H1 (cell line): Measurements from ENCODE around the gene OTUD3. TPM values are rescaled to one million over a fixed set of nuclear protein-coding genes. Genes with fewer than 3 reads are reported as not detected.
A peak's percentile ranks its signal among the peaks of the same experiment; 100 is the strongest.

Source experiments
- CTCF ChIA-PET: fragments of 300-600 bp; sonication (Branson Sonifier 250); formaldehyde crosslinking; loops from one replicate; lab custom pipeline; 2021; ENCODE audit not compliant: partially characterized antibody; lab: Charles Lee
- POLR2A ChIA-PET: fragments of 300-600 bp; sonication (Branson Sonifier 250); formaldehyde crosslinking; loops from one replicate; lab custom pipeline; 2021; ENCODE audit warnings: inconsistent platforms; ENCODE audit not compliant: partially characterized antibody; lab: Charles Lee
- DNase-seq, 2 experiments: peaks; one replicate each; pipeline versions ENCODE4 v3.0.0 to v3.0.0-alpha.2; 2010 to 2022; ENCODE audit warnings: low spot score in 2 of 2, low read depth in 1 of 2, mixed read lengths in 1 of 2
- FAIRE-seq: peaks from 2 replicates; lab custom pipeline; 2011; peaks lifted over from hg19 to GRCh38; lab: Jason Lieb, UNC
- H2AFZ ChIP-seq: 2 replicates; pipeline ENCODE4 v1.8.1; 2012; ENCODE audit warnings: low read length, inconsistent platforms
- H2AK5ac ChIP-seq: 2 replicates; pipeline ENCODE4 v1.6.1; 2013; ENCODE audit warnings: low read depth, low read length
- H2BK120ac ChIP-seq: replicated peaks from 2 replicates; pipeline ENCODE3; 2013; ENCODE audit warnings: low read depth, low read length, inconsistent platforms
- H2BK12ac ChIP-seq: 2 replicates; pipeline ENCODE4 v1.6.1; 2013; ENCODE audit warnings: low read depth, low read length
- H2BK15ac ChIP-seq: 2 replicates; pipeline ENCODE4 v1.6.1; 2013; ENCODE audit warnings: low read length
- H2BK20ac ChIP-seq: 2 replicates; pipeline ENCODE4 v1.6.1; 2013; ENCODE audit warnings: low read length
- H2BK5ac ChIP-seq: 2 replicates; pipeline ENCODE4 v1.6.1; 2013; ENCODE audit warnings: low read depth, low read length
- H3K14ac ChIP-seq: 2 replicates; pipeline ENCODE4 v1.6.1; 2013; ENCODE audit warnings: inconsistent platforms; ENCODE audit not compliant: insufficient read length
- H3K18ac ChIP-seq: 2 replicates; pipeline ENCODE4 v1.6.1; 2013; ENCODE audit warnings: low read length; ENCODE audit errors: extremely low read depth
- H3K23ac ChIP-seq: 2 replicates; pipeline ENCODE4 v1.6.1; 2013; ENCODE audit warnings: inconsistent platforms; ENCODE audit not compliant: insufficient read length
- H3K23me2 ChIP-seq: 2 replicates; pipeline ENCODE4 v1.6.1; 2013; ENCODE audit warnings: low read depth, low read length
- H3K27ac ChIP-seq: 2 replicates; pipeline ENCODE4 v1.6.1; 2011; ENCODE audit warnings: low read depth, low read length, inconsistent platforms
- H3K27me3 ChIP-seq, 4 experiments: replicated peaks in 1 of 4; 1 replicate in 1 of 4; 2 replicates in 3 of 4; pipeline versions ENCODE4 v1.6.1 to v1.8.1; 2011 to 2013; ENCODE audit warnings: low read length in 3 of 4, mild to moderate bottlenecking in 3 of 4, inconsistent platforms in 2 of 4, mixed read lengths in 2 of 4, moderate library complexity in 1 of 4; ENCODE audit not compliant: control insufficient read depth in 3 of 4, insufficient read depth in 3 of 4; ENCODE audit errors: extremely low read depth in 1 of 4
- H3K36me3 ChIP-seq, 4 experiments: 2 replicates each; pipeline versions ENCODE4 v1.6.1 to v1.8.1; 2011 to 2013; ENCODE audit warnings: mild to moderate bottlenecking in 4 of 4, low read length in 3 of 4, moderate library complexity in 2 of 4, control low read depth in 1 of 4, inconsistent platforms in 1 of 4; ENCODE audit not compliant: insufficient read depth in 4 of 4, control insufficient read depth in 2 of 4
- H3K4ac ChIP-seq: replicated peaks from 2 replicates; pipeline ENCODE3; 2013; ENCODE audit warnings: low read length, low read depth, mixed read lengths, inconsistent platforms; ENCODE audit not compliant: insufficient read length
- H3K4me1 ChIP-seq, 4 experiments: replicated peaks in 1 of 4; 1 replicate in 1 of 4; 2 replicates in 3 of 4; pipeline versions ENCODE4 v1.6.1 to v1.8.1; 2011 to 2013; ENCODE audit warnings: low read length in 3 of 4, inconsistent platforms in 2 of 4, mixed read lengths in 1 of 4; ENCODE audit not compliant: insufficient read depth in 4 of 4, control insufficient read depth in 3 of 4
- H3K4me2 ChIP-seq, 2 experiments: 2 replicates each; pipeline versions ENCODE4 v1.6.1 to v1.8.1; 2011 to 2013; ENCODE audit warnings: low read depth in 2 of 2, low read length in 2 of 2, control low read depth in 1 of 2, inconsistent platforms in 1 of 2, mild to moderate bottlenecking in 1 of 2; ENCODE audit not compliant: insufficient read depth in 1 of 2
- H3K4me3 ChIP-seq, 4 experiments: fragments of 200-600, 300-600 bp in 1 of 4; sonication (generic), shearing (Covaris generic), sonication (Bioruptor Twin) in 1 of 4; 2 replicates each; pipeline versions ENCODE4 v1.5.1 to v1.8.1; 2011 to 2016; ENCODE audit warnings: low read length in 4 of 4, low read depth in 3 of 4, control low read depth in 2 of 4, inconsistent platforms in 2 of 4, mild to moderate bottlenecking in 2 of 4, mixed read lengths in 1 of 4, moderate library complexity in 1 of 4; ENCODE audit not compliant: insufficient read depth in 2 of 4; ENCODE audit errors: extremely low read depth in 1 of 4
- H3K56ac ChIP-seq: replicated peaks from 2 replicates; pipeline ENCODE3; 2013; ENCODE audit warnings: low read depth, mild to moderate bottlenecking, mixed read lengths, low read length, inconsistent platforms; ENCODE audit not compliant: insufficient read length
- H3K79me1 ChIP-seq: 2 replicates; pipeline ENCODE4 v1.6.1; 2013; ENCODE audit warnings: low read depth, low read length, control low read depth
- H3K79me2 ChIP-seq, 2 experiments: 2 replicates each; pipeline versions ENCODE4 v1.6.1 to v1.8.1; 2012 to 2013; ENCODE audit warnings: low read length in 2 of 2, mild to moderate bottlenecking in 2 of 2, inconsistent platforms in 1 of 2; ENCODE audit not compliant: insufficient read depth in 2 of 2, control insufficient read depth in 1 of 2
- H3K9ac ChIP-seq, 4 experiments: replicated peaks in 1 of 4; 1 replicate in 1 of 4; 2 replicates in 3 of 4; pipeline versions ENCODE4 v1.6.1 to v1.8.1; 2011 to 2013; ENCODE audit warnings: low read depth in 3 of 4, low read length in 3 of 4, control low read depth in 2 of 4, mild to moderate bottlenecking in 2 of 4, moderate library complexity in 2 of 4, inconsistent platforms in 1 of 4; ENCODE audit errors: extremely low read depth in 1 of 4
- H3K9me3 ChIP-seq, 2 experiments: 2 replicates each; pipeline versions ENCODE4 v1.6.1 to v1.8.1; 2012 to 2013; ENCODE audit warnings: mild to moderate bottlenecking in 2 of 2, moderate library complexity in 2 of 2, control low read depth in 1 of 2, inconsistent platforms in 1 of 2, low read depth in 1 of 2, low read length in 1 of 2, mixed read lengths in 1 of 2; ENCODE audit not compliant: insufficient read depth in 2 of 2
- H4K20me1 ChIP-seq, 2 experiments: replicated peaks in 1 of 2; 2 replicates each; pipeline versions ENCODE3 to v1.8.1; 2011 to 2013; ENCODE audit warnings: inconsistent platforms in 2 of 2, low read length in 2 of 2, mild to moderate bottlenecking in 1 of 2; ENCODE audit not compliant: insufficient read depth in 2 of 2, control insufficient read depth in 1 of 2
- H4K5ac ChIP-seq: 2 replicates; pipeline ENCODE4 v1.6.1; 2013; ENCODE audit warnings: low read length, low read depth, mixed read lengths, inconsistent platforms; ENCODE audit not compliant: insufficient read length
- H4K8ac ChIP-seq: 2 replicates; pipeline ENCODE4 v1.8.0; 2013; ENCODE audit warnings: mild to moderate bottlenecking, moderate library complexity, low read length, inconsistent platforms; ENCODE audit not compliant: insufficient read depth; ENCODE audit errors: extremely low read depth
- H4K91ac ChIP-seq: replicated peaks from 2 replicates; pipeline ENCODE3; 2013; ENCODE audit warnings: low read length, mixed read lengths, inconsistent platforms; ENCODE audit not compliant: insufficient read length
- CREB1 ChIP-seq: IDR thresholded peaks from 2 replicates; pipeline ENCODE4 v1.6.1; 2012; ENCODE audit warnings: inconsistent platforms
- E2F6 ChIP-seq: IDR thresholded peaks from 2 replicates; pipeline ENCODE4 v1.6.1; 2012; ENCODE audit warnings: inconsistent platforms
- RFX5 ChIP-seq: IDR thresholded peaks from 2 replicates; pipeline ENCODE4 v1.6.1; 2011; ENCODE audit warnings: low read depth, low read length, improper control_type of control experiment, borderline replicate concordance
- SUZ12 ChIP-seq: fragments of 200-600 bp; sonication (generic); IDR thresholded peaks from 2 replicates; pipeline ENCODE4 v1.6.1; 2012; ENCODE audit warnings: mild to moderate bottlenecking, inconsistent platforms, low read length, moderate library complexity, mixed read lengths
- WGBS, 2 experiments: shearing (Covaris generic) in 1 of 2; methylation state at CpG; one replicate each; pipeline versions ENCODE4 v1.1.6 to v1.1.7; 2013 to 2015; ENCODE audit warnings: low lambda C conversion rate in 2 of 2, mixed read lengths in 2 of 2, inconsistent platforms in 1 of 2, low coverage in 1 of 2, missing lambda C conversion rate in 1 of 2; ENCODE audit not compliant: insufficient replicate concordance in 2 of 2, insufficient coverage in 1 of 2, insufficient read length in 1 of 2; ENCODE audit errors: extremely low coverage in 1 of 2, missing lambda C conversion rate in 1 of 2; 5-methylcytosine and 5-hydroxymethylcytosine counted together
- long read RNA-seq, 2 experiments: library from RNA in 1 of 2; library from capped mRNA in 1 of 2; stranded (forward); transcript quantifications; one replicate each; pipeline ENCODE4 v2.0.0, GENCODE V29; 2021; ENCODE audit warnings: inconsistent platforms in 1 of 2
- polyA minus RNA-seq, 3 experiments: library from RNA; depleted of rRNA, polyadenylated mRNA; stranded (reverse); fragments of >200 nt; gene quantifications; 1 replicate in 2 of 3; 2 replicates in 1 of 3; pipeline ENCODE4 v1.2.3, GENCODE V29; 2011
- polyA plus RNA-seq, 7 experiments: library from polyadenylated mRNA; depleted of rRNA in 3 of 7; stranded (reverse) in 5 of 7; unstranded in 2 of 7; fragments of >200 nt in 5 of 7; fragments of 200-250 nt in 2 of 7; gene quantifications; 1 replicate in 5 of 7; 2 replicates in 1 of 7; 4 replicates in 1 of 7; pipeline versions ENCODE4 v1.2.1 to v1.2.3, GENCODE V29; 2011 to 2013; ENCODE audit warnings: missing spikeins in 2 of 7, mixed read lengths in 2 of 7
- total RNA-seq: library from RNA; stranded (reverse); fragmentation: NEBNext Ultra II Directional; extraction: Animal tissue kit (Norgen Biotek cat#: 25700); gene quantifications from 2 replicates; pipeline ENCODE4 v1.2.1, GENCODE V29; 2021

The OTUD3 gene, protein sequence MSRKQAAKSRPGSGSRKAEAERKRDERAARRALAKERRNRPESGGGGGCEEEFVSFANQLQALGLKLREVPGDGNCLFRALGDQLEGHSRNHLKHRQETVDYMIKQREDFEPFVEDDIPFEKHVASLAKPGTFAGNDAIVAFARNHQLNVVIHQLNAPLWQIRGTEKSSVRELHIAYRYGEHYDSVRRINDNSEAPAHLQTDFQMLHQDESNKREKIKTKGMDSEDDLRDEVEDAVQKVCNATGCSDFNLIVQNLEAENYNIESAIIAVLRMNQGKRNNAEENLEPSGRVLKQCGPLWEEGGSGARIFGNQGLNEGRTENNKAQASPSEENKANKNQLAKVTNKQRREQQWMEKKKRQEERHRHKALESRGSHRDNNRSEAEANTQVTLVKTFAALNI
- 11.9 and 12.7 TPM in 2 replicates for total RNA-seq
- polyA plus RNA-seq (2011; rRNA removed), result 4.6 and 6.3 TPM in 2 replicates
- 7.5 TPM for polyA plus RNA-seq (2011; cell fraction: cytosol; rRNA removed)
- 5.4 TPM for polyA plus RNA-seq (2011; cell fraction: nucleus; rRNA removed)
- 7.0 to 13.2 TPM (median 8.6 TPM) in 4 replicates for polyA plus RNA-seq (2012, experiment 1 of 2)
- 0.55 TPM for polyA plus RNA-seq (2012, experiment 2 of 2)
- polyA plus RNA-seq (2013, experiment 1 of 2), result 7.5 TPM
- polyA plus RNA-seq (2013, experiment 2 of 2), result 5.8 TPM
- polyA minus RNA-seq (2011; rRNA and poly(A)+ RNA removed), result 11.7 and 13.5 TPM in 2 replicates
- polyA minus RNA-seq (2011; cell fraction: cytosol; rRNA and poly(A)+ RNA removed), result 5.1 TPM
- 10.9 TPM for polyA minus RNA-seq (2011; cell fraction: nucleus; rRNA and poly(A)+ RNA removed)
- long read RNA-seq, experiment 1, partial matches to known transcripts, result 0 of 4 reads
- long read RNA-seq, experiment 1, other reads (novel, unspliced or antisense), result 4 of 4 reads
- long read RNA-seq, experiment 2, partial matches to known transcripts, result 0 of 2 reads
- long read RNA-seq, experiment 2, other reads (novel, unspliced or antisense), result 2 of 2 reads

GRCh38 chr1:19882111-19883071, at the start of gene OTUD3:
Gene OTUD3 (plus strand): TSS chr1:19882395. CDS start chr1:19882514, 119 bp downstream.
- Histone ChIP-seq H3K4ac (no peak within 1 kb of the TSS), H3K18ac (peak within 1 kb of the TSS; percentile 71), H3K36me3 (peaks cover 0 to 3% (median 0%) of the 10 kb centered on the region in 4 experiments; a peak in 1 of 8 replicates), H3K9me3 (0 out of 4 replicates have a peak, but pooled peaks cover 0 to 2% of the 10 kb centered on the region in 2 experiments), H3K23me2 (no peaks in the 10 kb centered on the region; the same call in 1 of the 2 replicates), H3K4me2 (peak within 1 kb of the TSS; percentile 86 to 93), H3K9ac (peak within 1 kb of the TSS; percentile 62 to 90 (median 85)), H2BK5ac (no peak within 1 kb of the TSS), H2BK120ac (no peak within 1 kb of the TSS), H3K23ac (no peak within 1 kb of the TSS), H3K79me1 (peaks cover 5% of the 10 kb centered on the region; the same call in 1 of the 2 replicates), H3K79me2 (peaks cover 16 to 44% of the 10 kb centered on the region in 2 experiments), H2BK15ac (no peak within 1 kb of the TSS), H3K14ac (no peak within 1 kb of the TSS), H3K56ac (no peak within 1 kb of the TSS), H2BK12ac (no peak within 1 kb of the TSS), H3K4me3 (peak within 1 kb of the TSS; percentile 65 to 85 (median 81)), H3K27me3 (no peaks in the 10 kb centered on the region), H3K27ac (peak within 1 kb of the TSS; percentile 77), H4K5ac (peak within 1 kb of the TSS; percentile 51), H3K4me1 (peaks cover 0 to 3% (median 3%) of the 10 kb centered on the region in 4 experiments; a peak in 3 of 7 replicates), H2AK5ac (no peak within 1 kb of the TSS), H4K91ac (no peak within 1 kb of the TSS), H4K20me1 (peaks cover 3 to 6% of the 10 kb centered on the region in 2 experiments), H2BK20ac (no peak within 1 kb of the TSS), H4K8ac (0 out of 2 replicates have a peak within 1 kb of the TSS, but pooled peaks have one; percentile 54), H2AFZ (peak within 1 kb of the TSS; percentile 95)
- FAIRE-seq, result no peak
- ChIA-PET CTCF (interaction anchor here (0.6 to 2.8 kb wide), 25 partner anchors 9 to 330 kb away, joined by 3 to 12 read pairs (median 4); no protein-coding TSS in a partner anchor), POLR2A (interaction anchor here (0.7 to 1.4 kb wide), 7 partner anchors 12 to 612 kb away, joined by 3 to 6 read pairs (median 3); no protein-coding TSS in a partner anchor)
- 2% methylated on average over 71 of the region's 97 CpGs; no CpG with 5 or more reads in 1 of the 2 experiments for WGBS, 2 experiments
- DNase-seq, result peak; percentile 89 to 93
- TF ChIP-seq E2F6 (peak; percentile 85), RFX5 (no peak), CREB1 (peak; percentile 47; the same call in 1 of the 2 replicates), SUZ12 (no peak)
